GM06990 (cell line): Measurements from ENCODE around the gene MORN4.
"Not testable (repeated sequence)": the region's sequence is repeated elsewhere in the genome, so short reads cannot be mapped to it uniquely, and the experiment has no call there.

Source experiments
- DNase-seq: peaks from one replicate; pipeline ENCODE4 v3.0.0-alpha.2; 2011; ENCODE audit not compliant: insufficient read length; ENCODE audit errors: extremely low read depth
- H3K27me3 ChIP-seq: replicated peaks from 2 replicates; pipeline ENCODE4 v1.6.0; 2011; ENCODE audit warnings: low read length; ENCODE audit not compliant: control insufficient read depth, insufficient read depth
- H3K36me3 ChIP-seq: 2 replicates; pipeline ENCODE4 v1.5.1; 2011; ENCODE audit warnings: low read length; ENCODE audit not compliant: control insufficient read depth, insufficient read depth
- H3K4me3 ChIP-seq: replicated peaks from 2 replicates; pipeline ENCODE4 v1.5.1; 2011; ENCODE audit warnings: low read depth, mild to moderate bottlenecking, control low read depth, low read length
- TF ChIP-seq, protein P1 (sequence below): IDR thresholded peaks from 2 replicates; pipeline ENCODE4 v1.5.1; 2011; ENCODE audit warnings: low read length, control low read depth, mild to moderate bottlenecking, inconsistent platforms; ENCODE audit not compliant: insufficient read depth, poor library complexity, severe bottlenecking

The MORN4 gene

DNA sequence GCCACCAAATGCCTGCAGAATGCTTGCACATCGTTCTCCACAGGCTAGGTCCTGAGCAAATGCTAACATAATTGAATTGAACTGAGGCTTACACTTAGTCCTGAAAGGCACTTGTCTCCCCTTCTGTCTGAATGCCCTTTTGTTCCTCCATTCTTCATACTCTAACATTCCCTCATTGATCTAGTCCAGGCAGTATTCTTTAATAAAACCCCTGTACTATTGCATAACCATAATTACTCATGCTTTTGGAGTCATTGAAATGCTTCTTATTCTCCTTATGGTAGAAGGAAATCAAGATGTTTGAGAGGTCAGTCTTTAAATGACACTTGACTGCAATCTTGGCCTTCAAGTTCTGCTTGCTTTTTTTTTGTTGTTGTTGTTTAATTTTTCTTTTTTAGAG, 14.3 kb upstream of the MORN4 start:
- Histone ChIP-seq H3K27me3 (no peaks in the 10 kb centered on the region), H3K36me3 (peaks cover 8% of the 10 kb centered on the region), H3K4me3 (no peak overlapping the region)
- DNase-seq: no peak
- TF ChIP-seq, protein P1, sequence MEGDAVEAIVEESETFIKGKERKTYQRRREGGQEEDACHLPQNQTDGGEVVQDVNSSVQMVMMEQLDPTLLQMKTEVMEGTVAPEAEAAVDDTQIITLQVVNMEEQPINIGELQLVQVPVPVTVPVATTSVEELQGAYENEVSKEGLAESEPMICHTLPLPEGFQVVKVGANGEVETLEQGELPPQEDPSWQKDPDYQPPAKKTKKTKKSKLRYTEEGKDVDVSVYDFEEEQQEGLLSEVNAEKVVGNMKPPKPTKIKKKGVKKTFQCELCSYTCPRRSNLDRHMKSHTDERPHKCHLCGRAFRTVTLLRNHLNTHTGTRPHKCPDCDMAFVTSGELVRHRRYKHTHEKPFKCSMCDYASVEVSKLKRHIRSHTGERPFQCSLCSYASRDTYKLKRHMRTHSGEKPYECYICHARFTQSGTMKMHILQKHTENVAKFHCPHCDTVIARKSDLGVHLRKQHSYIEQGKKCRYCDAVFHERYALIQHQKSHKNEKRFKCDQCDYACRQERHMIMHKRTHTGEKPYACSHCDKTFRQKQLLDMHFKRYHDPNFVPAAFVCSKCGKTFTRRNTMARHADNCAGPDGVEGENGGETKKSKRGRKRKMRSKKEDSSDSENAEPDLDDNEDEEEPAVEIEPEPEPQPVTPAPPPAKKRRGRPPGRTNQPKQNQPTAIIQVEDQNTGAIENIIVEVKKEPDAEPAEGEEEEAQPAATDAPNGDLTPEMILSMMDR: no peak

DNA sequence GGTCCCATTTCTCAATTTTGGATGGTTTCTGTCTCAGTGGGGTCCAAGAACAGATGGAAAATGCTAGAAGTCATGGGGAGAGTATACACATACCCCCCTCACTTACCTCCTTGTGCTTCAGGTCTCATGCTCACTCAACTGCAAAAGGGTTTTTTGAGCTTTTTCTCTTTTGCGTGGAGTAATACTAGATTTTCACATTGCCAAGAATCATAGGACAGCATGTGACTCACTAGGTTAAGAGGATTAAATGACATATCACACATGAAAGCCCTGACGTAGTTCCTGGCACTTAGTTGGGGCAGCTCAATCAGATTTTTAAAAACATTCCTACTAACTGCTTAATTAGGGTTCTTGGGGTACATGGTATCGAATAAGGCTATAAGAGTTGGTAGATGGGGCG, 11.6 kb upstream of the MORN4 start:
- no peak for DNase-seq
- TF ChIP-seq, protein P1: no peak
- Histone ChIP-seq H3K36me3 (peaks cover 6% of the 10 kb centered on the region), H3K4me3 (no peak overlapping the region), H3K27me3 (no peaks in the 10 kb centered on the region)

DNA sequence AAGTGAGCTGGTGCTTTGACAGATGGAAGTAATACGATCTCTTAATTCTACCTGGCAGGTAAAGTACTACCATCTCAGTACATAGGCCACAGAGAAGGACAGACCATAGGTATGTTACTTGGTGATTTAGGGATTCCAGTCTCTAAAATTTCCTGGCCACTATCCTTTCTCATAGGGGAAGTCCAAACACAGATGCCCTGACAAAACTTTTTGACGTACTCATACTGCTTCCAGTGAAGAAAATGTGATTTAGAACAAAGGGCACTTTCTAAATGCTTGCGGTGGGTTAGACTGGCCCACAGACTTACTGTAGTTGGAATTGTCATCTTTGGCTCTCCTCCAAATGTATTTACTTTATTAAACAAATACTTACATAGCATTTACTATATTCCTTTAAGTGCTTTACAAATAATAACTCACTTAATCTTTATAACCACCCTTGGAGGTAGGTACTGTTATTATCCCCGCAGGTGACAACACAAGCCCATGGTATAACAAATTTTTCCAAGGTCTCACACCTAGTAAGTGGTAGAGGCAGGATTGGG, 10.2 kb upstream of the MORN4 start:
- no peak for DNase-seq
- no peaks in the 10 kb centered on the region for H3K27me3 ChIP-seq
- H3K4me3 ChIP-seq: no peak overlapping the region
- TF ChIP-seq, protein P1: no peak
- peaks cover 6% of the 10 kb centered on the region for H3K36me3 ChIP-seq

DNA sequence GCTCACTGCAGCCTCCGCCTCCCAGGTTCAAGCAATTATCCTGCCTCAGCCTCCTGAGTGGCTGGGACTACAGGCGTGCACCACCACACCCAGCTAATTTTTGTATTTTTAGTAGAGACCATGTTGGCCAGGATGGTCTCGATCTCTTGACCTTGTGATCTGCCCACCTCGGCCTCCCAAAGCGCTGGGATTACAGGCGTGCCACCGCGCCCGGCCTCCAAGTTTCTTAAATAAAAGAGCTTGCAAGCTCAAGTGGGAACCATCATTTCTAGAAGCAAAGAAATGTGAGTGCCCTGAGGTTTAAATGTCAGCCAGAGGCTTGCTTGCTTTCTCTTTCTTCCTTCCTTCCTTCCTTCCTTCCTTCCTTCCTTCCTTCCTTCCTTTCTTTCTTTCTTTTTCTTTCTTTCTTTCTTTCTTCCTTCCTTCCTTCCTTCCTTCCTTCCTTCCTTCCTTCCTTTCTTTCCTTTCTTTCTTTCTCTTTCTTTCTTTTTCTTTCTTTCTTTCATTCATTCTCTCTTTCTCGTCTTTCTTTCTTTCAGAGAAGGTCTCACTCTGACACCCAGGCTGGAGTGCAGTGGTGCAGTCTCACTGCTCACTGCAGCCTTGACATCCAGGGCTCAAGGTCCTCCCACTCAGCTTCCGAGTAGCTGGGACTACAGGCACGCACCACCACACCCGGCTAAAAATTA, 9.3 kb upstream of the MORN4 start:
- not testable (repeated sequence) for DNase-seq, H3K27me3 ChIP-seq, H3K36me3 ChIP-seq, H3K4me3 ChIP-seq

DNA sequence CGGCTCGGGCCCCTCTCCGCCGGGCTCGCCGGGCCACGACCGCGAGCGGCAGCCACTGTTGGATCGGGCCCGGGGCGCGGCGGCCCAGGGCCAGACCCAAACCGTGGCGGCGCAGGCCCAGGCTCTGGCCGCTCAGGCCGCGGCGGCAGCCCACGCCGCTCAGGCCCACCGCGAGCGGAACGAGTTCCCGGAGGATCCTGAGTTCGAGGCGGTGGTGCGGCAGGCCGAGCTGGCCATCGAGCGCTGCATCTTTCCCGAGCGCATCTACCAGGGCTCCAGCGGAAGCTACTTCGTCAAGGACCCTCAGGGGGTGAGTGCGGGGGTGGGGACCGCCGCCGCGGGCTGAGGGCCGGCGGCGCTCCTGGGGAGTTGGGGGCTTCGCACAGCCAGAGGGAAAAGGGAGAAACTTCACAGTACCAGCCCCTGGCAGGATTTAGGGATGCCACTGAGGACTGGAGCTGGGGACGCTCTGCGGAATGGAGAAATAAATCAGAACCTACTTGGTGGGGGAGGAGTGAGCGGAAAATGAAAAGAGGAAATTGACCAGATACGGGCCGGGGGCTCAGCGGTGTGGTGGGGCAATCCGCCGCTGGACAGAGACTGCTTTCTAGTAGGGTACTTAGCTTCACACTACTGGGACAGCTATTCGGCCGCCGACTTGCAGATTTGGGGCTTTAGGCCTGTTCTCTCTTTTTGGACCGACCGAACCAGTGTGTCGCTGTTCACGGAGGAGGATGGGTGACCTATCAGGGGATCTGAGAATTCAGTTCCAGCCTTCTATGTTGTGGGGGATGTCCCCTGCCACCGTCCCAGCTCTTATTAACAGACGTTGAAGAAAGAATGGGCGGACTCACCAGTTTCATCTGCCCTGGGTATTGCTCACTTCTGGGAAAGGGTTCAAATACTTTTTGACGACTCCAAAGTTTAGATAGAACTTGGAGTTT, 7.8 kb upstream of the MORN4 start:
- TF ChIP-seq, protein P1: no peak
- no peaks in the 10 kb centered on the region for H3K27me3 ChIP-seq
- peak overlapping the region; percentile 76 for H3K4me3 ChIP-seq
- peaks cover 4% of the 10 kb centered on the region for H3K36me3 ChIP-seq
- peak; percentile 58 for DNase-seq
